Activated gamma-delta T cell (primary cell): Measurements from ENCODE around the gene CRADD.
"Not testable (repeated sequence)": the region's sequence is repeated elsewhere in the genome, so short reads cannot be mapped to it uniquely, and the experiment has no call there.

Experiments used
- DNase-seq: peaks from one replicate; lab custom pipeline; 2025; lab: John Stamatoyannopoulos, UW

Gene CRADD

DNA sequence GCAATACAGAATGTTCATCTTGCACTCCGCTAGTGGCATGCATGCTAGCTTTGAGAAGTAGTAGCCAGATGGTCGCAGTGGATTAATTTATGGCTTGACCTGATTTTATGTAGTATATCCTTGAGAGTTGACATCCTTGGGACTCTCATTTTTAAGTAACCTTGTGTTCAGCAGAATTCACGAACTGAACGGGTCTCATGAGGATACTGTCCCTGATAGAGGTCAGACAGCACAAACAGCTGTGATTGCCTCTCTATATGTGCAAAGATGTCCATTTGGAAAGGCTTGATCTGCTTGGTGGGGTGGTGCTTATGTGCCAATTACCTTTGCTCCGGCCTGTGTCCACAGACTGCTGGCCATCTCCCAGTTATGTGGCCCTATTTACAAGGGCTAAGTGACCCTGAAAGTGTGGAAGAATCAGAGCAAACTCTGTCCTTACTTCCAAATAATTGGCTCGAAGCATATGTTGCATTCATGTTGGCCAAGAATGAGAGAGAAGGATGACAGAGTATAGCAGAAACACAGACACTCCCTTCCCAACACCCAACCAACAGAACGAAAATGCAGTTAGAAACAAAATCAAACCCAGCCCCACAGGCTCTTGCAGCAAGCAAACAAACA lies 167.1 kb downstream of the CRADD start:
- no peak for DNase-seq

DNA sequence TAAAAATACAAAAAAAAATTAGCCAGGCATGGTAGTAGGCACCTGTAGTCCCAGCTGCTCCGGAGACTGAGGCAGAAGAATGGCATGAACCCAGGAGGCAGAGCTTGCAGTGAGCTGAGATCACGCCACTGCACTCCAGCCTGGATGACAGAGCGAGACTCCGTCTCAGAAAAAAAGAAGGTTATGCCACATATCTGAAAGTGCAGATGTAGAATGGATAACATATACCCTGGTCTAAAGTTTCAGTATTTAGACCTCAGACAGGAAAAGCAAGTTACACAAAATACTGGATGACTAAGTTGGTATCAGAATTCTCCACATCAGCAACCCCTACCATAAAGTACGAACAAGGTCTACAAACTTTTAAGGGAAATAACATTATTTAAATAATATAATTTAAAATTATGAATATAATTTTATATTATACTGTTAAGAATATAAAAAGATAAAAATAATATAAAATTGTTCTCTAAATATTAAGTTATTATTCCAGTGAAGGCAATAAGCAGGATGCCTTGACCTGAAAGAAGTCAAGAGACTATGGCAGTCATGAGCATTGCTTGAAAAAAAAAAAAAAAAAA lies 169.9 kb downstream of the CRADD start:
- no peak for DNase-seq

DNA sequence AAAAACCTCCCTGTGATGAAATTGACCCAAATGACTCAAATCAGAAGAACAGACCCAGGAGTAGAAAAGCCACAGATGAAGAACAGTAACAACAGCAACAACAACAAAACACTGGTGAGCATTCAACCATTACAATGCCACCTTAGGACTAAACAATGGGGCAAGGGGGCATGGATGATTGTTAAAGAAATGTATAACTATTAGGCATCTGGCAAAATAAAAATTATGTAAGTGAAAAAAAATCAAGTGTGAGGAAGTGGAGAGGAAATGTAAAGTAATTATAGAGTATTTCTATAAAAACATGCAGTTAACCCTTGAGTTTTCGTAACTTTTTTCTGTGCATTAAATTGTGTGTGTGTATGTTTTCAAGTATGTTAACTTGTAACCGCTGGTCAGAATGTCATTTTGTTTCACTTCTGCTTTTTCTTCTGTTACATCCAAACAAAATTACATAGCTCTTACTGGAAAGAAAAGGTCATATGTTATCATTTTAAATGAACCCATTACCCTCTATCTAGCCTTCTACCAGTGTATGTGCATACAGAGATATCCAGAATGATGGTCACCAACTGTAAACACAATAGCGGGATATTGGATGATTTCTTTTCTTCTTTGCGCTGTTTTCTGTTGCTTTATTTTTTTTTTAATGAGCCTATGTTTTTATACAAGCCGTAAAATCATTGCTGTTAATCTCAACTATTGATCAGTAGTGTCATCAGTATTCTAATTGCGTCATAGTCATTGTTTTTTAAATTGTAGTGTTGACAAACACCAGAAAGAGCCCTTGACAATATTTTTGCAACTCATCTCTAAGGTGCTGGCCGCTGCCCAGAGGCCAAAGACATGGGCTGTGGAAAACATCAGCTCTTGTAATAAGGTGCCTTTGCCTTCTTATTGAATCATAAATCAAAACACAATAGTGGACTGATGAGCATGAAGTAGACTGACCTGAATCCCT lies 170.6 kb downstream of the CRADD start:
- DNase-seq, result no peak

DNA sequence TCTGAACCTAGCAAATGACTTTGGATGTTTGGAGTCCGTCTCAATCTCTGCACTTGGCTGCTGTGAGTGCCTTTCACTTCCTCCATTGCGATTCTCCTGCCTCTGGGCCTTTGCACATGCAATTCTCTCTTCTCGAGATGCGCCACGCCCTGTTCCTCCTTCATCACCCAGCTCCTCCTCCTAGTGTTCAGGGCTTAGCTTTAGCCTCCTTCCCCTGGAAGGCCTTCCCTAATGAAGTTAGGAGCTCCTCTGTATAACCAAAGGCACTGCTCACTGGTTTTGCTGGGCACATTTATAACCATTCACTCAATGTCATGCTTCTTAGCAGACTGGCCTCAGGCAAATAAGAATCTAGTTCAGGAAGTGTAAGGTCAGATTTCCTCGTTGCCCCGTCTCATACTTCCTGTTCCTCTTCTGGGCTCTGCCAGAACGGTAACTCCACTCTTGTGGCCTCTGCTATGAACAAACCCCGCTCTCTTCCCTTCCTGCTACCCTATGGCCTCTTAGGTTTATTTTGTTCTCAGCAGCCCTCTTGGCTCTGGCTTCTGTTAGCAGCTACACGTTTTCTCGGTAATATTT lies 171.4 kb downstream of the CRADD start:
- DNase-seq, result no peak

DNA sequence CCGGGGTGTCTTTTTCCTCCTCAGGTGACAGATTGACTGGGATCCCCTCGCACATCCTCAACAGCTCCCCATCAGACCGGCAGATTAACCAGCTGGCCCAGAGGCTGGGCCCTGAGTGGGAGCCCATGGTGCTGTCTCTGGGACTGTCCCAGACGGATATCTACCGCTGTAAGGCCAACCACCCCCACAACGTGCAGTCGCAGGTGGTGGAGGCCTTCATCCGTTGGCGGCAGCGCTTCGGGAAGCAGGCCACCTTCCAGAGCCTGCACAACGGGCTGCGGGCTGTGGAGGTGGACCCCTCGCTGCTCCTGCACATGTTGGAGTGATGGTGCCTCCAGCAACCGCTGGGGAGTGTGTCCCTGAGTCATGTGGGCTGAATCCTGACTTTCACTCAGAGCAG lies 172.8 kb downstream of the CRADD start:
- no peak for DNase-seq

DNA sequence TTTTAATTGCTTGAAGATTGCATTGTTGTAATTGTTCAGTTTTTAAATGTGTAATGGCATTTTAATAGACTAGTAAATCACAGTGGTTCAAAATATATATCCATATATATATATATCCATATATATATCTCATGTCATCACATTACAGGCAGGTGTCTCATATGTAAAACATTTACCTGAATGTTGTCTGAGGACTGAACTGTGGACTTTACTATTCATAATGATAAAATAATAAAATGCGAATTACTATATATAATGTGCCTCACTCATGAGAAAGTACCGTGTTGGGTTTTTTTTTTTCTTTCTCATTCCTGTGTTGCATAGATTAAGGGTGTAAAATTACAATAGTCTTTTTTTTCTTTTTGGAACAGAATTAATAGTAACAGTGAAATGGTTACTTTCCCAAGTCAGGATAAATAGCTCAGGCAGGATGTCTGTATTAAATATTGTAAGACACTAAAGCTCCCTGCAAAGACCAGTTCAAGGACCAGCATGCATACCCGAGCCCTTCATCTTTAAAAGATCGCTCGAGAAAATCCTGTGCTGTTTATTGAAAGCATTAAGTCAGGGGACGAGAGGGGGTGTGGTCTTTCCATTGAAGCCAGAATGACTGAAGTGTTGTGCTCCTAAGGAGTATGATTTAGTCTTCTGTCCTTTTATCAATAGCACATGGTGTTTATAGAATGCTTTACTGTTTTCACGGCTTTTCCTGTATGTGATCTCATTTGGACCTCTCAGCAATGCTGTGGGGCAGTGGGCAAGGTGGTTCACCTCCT lies 173.5 kb downstream of the CRADD start:
- no peak for DNase-seq

DNA sequence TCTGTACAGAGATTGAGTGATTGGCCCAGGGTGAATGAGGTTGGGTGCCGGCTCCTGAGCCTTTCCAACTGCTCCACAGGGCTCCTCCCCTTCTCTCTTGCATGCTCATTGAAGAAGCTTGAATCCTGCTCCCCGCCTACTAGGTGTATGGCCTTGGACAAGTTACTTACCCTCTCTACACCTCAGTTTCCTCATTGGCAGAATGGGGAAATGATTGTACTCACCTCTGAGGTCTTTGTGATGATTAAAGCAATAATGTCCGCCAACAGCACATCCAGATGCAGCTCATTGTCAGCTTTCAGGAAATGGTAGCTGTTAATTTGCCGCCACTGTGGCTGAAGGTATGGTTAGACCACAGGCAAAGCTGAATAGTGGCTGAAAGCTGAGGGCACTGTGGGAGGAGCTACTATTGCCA lies 174.1 kb downstream of the CRADD start:
- DNase-seq, result no peak

DNA sequence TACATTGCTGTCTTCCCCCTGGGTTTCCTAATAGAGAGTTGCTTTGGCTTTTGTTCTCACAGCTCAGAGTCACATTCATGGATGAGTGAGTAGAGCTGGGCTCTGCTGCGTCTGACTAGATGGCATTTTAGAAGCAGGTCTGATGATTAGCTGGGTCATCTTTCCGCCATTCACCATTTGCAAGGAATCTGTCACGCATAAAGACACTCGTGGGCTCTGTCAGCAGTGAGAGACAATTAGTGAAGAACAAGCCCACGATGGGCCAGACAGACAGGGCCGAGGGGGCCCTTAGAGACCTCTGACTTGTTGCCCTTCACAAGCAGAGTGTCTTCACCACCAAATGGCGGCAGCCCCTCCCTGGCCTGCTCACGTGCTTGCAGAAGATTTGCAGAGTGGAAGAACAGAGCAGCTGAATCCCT lies 175.0 kb downstream of the CRADD start:
- DNase-seq, result no peak

DNA sequence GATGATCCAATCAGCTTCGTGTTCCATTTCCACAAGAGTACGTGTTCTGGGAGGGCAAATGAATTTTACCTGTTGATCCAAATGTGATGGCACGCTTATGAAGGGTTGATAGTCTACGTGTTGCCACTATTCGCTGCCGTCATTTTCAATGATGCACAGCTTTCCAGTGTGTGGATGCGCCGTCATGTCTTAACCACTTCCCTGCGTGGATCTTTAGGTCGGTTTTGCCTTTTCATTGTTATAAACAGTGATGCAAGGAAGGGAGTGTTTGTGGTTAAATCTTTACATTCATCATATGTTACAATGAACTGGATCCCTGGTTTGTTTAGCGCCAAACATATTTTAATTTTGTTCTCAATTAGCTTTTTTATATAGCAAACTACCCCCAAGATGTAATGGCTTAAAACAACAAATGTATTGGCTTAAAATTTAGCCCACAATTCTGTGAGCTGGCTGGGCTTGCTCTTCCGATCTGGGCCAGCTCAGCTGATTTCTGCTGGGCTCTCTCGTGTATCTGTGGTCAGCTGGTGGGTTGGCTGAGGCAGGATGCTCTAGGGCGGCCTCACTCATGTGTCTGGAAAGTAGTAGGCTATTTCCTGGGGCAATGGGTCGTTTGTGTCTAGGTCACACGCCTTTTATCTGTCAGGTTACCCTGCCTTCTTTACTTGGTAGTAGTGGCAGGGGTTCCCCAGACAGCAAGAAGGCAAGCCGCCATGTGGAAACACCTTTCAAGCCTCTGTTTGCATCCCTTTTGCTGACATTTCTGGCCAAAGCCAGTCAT lies 176.7 kb downstream of the CRADD start:
- no peak for DNase-seq

DNA sequence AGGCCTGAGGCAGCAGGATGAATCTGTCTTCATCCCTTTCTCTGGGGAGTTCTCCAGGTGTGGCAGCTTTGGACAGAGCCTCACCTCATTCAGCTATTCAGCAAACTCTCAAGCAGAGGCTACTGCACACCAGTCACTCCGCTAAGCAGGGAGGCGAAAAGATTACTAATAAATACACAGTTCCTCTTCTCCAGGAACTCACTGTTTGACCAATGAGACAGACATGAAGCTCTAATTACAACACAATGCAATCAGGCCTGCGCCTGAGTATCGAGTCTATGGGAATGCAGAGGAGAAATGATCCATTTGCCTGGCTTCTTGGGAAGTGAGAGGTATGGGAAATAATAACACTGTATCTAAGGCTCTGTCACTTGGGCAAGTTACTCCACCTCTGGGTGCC lies 178.1 kb downstream of the CRADD start:
- no peak for DNase-seq

DNA sequence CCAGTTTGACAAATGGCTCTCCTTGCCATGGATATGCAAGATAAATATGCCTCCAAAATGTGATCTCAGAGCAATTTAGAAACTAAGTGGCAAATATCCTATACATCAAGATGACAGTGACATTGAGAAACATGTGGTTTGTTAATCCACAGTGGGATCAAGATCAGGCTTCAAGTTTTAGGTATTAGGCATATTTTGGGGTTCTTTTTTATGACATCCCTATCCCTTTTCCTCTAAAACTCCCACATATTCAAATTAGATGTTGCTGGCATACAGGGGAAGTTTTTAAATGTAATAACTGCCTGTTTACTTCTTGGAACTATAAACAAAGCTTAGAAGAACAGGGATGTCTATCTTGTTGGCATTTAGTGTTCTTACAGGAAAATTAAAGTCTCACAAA lies 179.4 kb downstream of the CRADD start:
- DNase-seq, result no peak

DNA sequence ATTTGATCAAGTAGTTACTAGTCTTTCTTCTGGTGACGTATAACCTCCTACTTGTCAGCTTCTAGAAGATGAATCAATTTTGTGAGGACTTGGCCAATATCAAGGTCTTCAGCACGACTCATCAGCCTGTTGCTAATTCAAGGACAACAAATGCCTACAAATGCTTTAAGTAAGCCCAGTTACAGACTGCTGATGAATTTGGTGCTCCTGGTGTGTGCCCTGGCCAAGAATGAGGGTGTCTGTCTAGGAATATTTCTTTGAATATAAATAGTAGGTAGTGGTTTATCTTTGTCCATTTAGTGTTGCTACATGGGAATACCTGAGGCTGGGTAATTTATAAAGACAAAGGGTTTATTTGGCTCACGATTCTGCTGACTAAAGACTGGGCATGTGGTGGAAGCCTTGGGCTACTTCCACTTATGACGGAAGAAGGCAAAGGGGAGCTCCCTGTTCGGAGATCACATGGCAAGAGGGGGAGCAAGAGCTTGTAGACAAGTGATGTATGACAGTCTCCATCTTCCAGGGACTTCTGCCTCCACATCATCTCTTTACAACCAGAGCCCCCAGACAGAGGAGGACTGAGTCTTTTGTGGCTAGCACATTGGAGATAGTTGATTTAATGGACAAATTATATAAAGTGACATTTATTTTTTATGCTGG lies 180.2 kb downstream of the CRADD start:
- DNase-seq, result no peak

DNA sequence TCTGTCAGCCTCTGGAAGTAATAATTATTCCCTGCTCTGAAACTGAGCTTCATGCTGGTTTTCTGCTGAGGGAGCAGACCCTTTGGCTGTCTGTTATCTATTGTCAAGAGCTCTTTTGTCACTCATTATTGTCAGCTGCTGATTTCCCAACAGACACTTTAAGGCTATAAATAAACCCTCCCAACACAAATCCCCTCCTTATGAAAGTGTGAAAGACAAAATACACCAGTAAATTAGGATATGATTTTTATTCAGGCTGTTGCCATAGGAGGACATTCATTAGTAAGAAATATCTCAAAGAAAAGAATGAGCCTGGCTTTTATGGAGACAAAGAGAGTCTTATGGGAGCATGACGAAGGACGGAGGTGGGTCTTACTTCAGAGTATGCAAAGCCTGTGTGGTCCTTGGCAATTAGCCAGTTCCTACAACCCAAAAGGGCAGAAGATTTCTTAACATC lies 180.8 kb downstream of the CRADD start:
- DNase-seq, result no peak

DNA sequence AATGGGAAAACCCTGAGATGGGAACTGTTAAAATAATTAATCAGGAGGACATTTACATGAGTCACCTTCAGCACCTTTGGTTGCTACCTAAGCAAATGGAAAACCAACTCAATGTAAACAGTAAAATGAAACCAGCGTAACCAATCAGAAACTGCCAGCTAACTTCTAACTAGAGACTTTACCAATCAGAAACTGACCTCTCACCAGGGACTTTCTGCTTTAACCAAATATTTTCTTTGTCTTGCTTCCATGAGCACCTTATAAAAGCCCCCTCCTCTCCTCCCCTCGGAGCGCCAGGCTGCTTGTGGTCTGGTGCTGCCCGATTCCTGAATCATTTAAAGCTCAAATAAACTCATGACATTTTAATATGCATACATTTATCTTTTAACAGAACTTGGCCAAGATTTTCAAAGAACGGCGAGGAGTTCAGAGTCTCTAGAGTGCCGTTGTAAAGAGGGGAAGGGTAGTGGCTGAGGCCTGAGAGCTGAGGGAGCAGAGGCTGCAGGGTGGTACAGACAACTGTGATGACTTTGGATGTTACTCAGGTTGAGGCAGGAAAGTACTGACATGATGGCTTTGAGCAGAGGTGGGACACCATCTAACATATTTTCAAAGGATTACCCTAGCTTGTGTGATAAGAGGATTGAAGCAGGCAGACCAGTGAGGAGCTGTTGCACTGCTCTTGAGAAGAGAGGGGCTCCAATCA lies 183.6 kb downstream of the CRADD start:
- DNase-seq, result no peak

DNA sequence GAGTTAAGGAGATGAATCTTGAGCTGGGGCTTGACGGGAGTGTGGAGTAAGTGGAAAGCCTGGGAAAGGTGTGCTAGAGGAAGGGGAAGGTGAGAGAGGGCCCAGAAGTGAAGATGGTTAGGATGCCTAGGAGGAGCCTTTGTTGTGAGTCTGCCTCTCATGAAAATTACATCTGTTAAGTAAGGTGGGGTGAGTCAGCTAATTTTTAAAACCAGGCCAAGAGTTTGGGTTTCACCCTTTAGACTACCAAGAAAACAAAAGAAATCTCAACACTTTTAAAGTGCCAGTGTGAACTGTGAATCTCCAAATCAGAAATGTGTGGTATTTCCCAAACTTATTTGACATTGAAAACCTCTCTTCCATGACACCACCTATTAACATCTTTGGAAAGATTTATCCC lies 185.2 kb downstream of the CRADD start:
- DNase-seq, result no peak

DNA sequence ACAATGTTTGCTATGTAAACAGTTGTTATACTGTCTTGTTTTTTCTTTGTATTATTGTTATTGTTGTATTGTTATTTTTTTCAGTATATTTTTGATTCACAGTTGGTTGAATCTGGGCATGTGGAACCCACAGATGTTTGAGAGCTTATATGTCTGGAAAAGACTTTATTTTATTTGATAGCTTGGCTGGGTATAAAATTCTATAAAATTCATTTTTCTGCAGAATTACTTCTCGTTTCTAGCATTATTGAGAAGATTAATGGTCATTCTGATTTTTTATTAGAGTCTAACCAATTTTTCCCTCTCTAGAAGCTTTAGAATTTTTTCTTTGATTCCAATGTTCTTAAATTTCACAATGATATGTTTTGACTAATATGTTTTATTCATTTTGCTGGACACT lies 188.6 kb downstream of the CRADD start:
- DNase-seq, result no peak

DNA sequence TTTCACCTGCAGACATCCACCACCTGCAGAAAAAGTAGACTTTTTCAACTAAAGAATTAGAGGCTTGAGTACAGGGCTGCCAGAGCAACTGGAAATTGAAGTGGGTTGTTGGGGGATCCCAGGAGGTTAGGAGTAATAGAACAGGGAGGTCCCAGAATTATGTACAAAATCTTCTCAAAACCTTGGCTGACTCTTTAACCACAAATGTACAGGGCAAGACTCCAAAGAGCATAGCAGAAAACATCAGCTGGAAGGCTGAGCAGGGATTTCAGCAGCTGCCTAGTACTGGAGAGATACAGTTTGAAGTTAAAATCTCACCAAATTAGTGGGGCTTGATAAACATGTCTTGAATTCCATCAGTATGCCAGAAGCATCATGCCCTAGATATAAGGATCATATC lies 191.6 kb downstream of the CRADD start:
- no peak for DNase-seq

DNA sequence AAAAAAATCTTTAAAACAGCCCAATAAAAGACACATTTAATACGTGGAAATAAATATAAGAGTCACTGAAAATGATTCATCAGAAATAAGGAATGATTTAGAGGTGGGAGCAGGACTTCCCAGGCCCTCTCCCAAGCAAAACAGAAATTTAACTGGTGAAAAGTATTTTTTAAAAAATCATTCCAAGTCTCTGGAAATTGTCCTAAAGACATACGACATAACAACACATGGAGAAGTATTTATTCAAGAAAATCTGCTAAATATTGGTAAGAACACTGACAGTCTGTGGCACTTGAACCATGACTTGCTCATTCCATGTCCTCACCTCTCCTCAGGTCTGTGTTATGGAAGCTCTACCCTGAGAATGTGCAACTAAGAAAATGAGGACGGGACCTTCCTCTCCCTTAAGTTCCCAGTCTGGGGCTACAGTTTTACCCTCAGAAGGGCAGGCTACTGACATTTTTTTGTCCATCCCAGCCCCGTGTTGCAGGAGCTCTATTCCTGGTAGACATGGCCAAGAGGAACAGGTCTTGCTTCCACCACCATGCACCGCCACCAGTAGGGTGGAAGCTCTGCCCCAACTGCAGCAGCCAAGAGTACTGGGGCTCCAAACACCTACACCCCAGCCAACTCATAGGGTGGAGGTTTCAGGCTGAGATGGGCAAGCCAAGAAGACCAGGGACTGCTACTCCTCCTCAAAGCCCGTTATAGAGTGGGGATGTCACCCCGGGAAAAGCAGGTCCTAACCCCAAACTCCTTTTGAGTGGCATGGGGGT lies 193.0 kb downstream of the CRADD start:
- no peak for DNase-seq

DNA sequence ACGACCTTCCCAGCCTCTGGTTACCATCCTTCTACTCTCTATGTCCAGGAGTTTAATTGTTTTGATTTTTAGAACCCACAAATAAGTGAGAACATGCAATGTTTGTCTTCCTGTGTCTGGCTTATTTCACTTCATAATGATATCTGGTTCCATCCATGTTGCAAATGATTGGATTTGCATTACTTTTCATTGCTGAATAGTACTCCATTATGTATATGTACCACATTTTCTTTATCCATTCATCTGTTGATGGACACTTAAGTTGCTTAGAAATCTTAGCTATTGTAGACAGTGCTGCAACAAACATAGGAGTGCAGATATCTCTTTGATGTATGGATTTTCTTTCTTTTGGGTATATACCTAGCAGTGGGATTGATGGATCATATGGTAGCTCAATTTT lies 194.4 kb downstream of the CRADD start:
- not testable (repeated sequence) for DNase-seq
